Measurements from ENCODE around the gene TUBGCP6.

Gene TUBGCP6

GRCh38 chr22:50286275-50286674 is 41.5 kb upstream of the TUBGCP6 start:
- no peak for DNase-seq (ENCODE audit: extremely low spot score)
- ChIA-PET POLR2A (no interaction called here), CTCF (no interaction called here)
- TF ChIP-seq L3MBTL2 (conservative IDR thresholded peaks at IDR 0.05): no peak
- no peak for TF ChIP-seq PKNOX1 (IDR thresholded peaks at IDR 0.05)
- TF ChIP-seq LEF1 (IDR thresholded peaks at IDR 0.05; ENCODE audit: borderline replicate concordance): no peak
- TF ChIP-seq FOXA1 (IDR thresholded peaks at IDR 0.05): no peak
- no peak for TF ChIP-seq BHLHE40 (IDR thresholded peaks at IDR 0.05; ENCODE audit: borderline replicate concordance)
- no peak for TF ChIP-seq ZNF384 (IDR thresholded peaks at IDR 0.05)
- TF ChIP-seq CTBP1 (IDR thresholded peaks at IDR 0.05; ENCODE audit: borderline replicate concordance): no peak
- no peak for TF ChIP-seq NFRKB (IDR thresholded peaks at IDR 0.05)
- no peak for TF ChIP-seq TARDBP (IDR thresholded peaks at IDR 0.05)
- TF ChIP-seq SUZ12 (IDR thresholded peaks at IDR 0.05): no peak
- TF ChIP-seq SP1 (IDR thresholded peaks at IDR 0.05): no peak
- no peak for TF ChIP-seq FOXM1 (IDR thresholded peaks at IDR 0.05; ENCODE audit: borderline replicate concordance)
- TF ChIP-seq FOXK2 (IDR thresholded peaks at IDR 0.05): no peak

GRCh38 chr22:50285568-50286229 is 40.9 kb upstream of the TUBGCP6 start:
- TF ChIP-seq FOXK2 (IDR thresholded peaks at IDR 0.05) (no peak), L3MBTL2 (conservative IDR thresholded peaks at IDR 0.05) (no peak), SUZ12 (IDR thresholded peaks at IDR 0.05) (no peak), PKNOX1 (IDR thresholded peaks at IDR 0.05) (no peak), ELF4 (IDR thresholded peaks at IDR 0.05) (no peak), HDGF (IDR thresholded peaks at IDR 0.05; ENCODE audit: borderline replicate concordance) (no peak), NFRKB (IDR thresholded peaks at IDR 0.05) (no peak), FOXA1 (IDR thresholded peaks at IDR 0.05) (no peak), ZNF384 (IDR thresholded peaks at IDR 0.05) (no peak), ARNT (IDR thresholded peaks at IDR 0.05) (no peak), SP1 (IDR thresholded peaks at IDR 0.05) (no peak), FOXM1 (IDR thresholded peaks at IDR 0.05; ENCODE audit: borderline replicate concordance) (no peak), TARDBP (IDR thresholded peaks at IDR 0.05) (no peak), LEF1 (IDR thresholded peaks at IDR 0.05; ENCODE audit: borderline replicate concordance) (no peak), CTBP1 (IDR thresholded peaks at IDR 0.05; ENCODE audit: borderline replicate concordance) (no peak), BHLHE40 (IDR thresholded peaks at IDR 0.05; ENCODE audit: borderline replicate concordance) (no peak)
- POLR2A ChIA-PET: no interaction called here

GRCh38 chr22:50284479-50284878 is 39.7 kb upstream of the TUBGCP6 start:
- CTCF ChIA-PET: no interaction called here
- DNase-seq (ENCODE audit: extremely low spot score): no peak
- POLR2A ChIA-PET: no interaction called here
- TF ChIP-seq LEF1 (IDR thresholded peaks at IDR 0.05; ENCODE audit: borderline replicate concordance): no peak
- no peak for TF ChIP-seq ZNF384 (IDR thresholded peaks at IDR 0.05)
- no peak for TF ChIP-seq TARDBP (IDR thresholded peaks at IDR 0.05)
- TF ChIP-seq FOXK2 (IDR thresholded peaks at IDR 0.05): no peak
- no peak for TF ChIP-seq FOXA1 (IDR thresholded peaks at IDR 0.05)
- TF ChIP-seq L3MBTL2 (conservative IDR thresholded peaks at IDR 0.05): no peak
- TF ChIP-seq ARNT (IDR thresholded peaks at IDR 0.05): no peak
- TF ChIP-seq BHLHE40 (IDR thresholded peaks at IDR 0.05; ENCODE audit: borderline replicate concordance): no peak
- TF ChIP-seq SP1 (IDR thresholded peaks at IDR 0.05): no peak
- no peak for TF ChIP-seq HDGF (IDR thresholded peaks at IDR 0.05; ENCODE audit: borderline replicate concordance)
- no peak for TF ChIP-seq CTBP1 (IDR thresholded peaks at IDR 0.05; ENCODE audit: borderline replicate concordance)
- no peak for TF ChIP-seq SUZ12 (IDR thresholded peaks at IDR 0.05)
- TF ChIP-seq PKNOX1 (IDR thresholded peaks at IDR 0.05): no peak
- no peak for TF ChIP-seq FOXM1 (IDR thresholded peaks at IDR 0.05; ENCODE audit: borderline replicate concordance)
- TF ChIP-seq NFRKB (IDR thresholded peaks at IDR 0.05): no peak
- TF ChIP-seq ELF4 (IDR thresholded peaks at IDR 0.05): no peak

More at GRCh38 chr22:50285568-50286229, 40.9 kb upstream of the TUBGCP6 start:
- CTCF ChIA-PET: no interaction called here
- no peak for DNase-seq (ENCODE audit: extremely low spot score)

- DNase-seq (ENCODE audit: extremely low spot score): no peak
- CTCF ChIA-PET: no interaction called here
- POLR2A ChIA-PET: no interaction called here
- TF ChIP-seq SP1 (IDR thresholded peaks at IDR 0.05): no peak
- no peak for TF ChIP-seq ARNT (IDR thresholded peaks at IDR 0.05)
- no peak for TF ChIP-seq PKNOX1 (IDR thresholded peaks at IDR 0.05)
- no peak for TF ChIP-seq BHLHE40 (IDR thresholded peaks at IDR 0.05; ENCODE audit: borderline replicate concordance)
- TF ChIP-seq SUZ12 (IDR thresholded peaks at IDR 0.05): no peak
- TF ChIP-seq FOXA1 (IDR thresholded peaks at IDR 0.05): no peak
- TF ChIP-seq LEF1 (IDR thresholded peaks at IDR 0.05; ENCODE audit: borderline replicate concordance): no peak
- no peak for TF ChIP-seq ZNF384 (IDR thresholded peaks at IDR 0.05)
- no peak for TF ChIP-seq FOXM1 (IDR thresholded peaks at IDR 0.05; ENCODE audit: borderline replicate concordance)
- TF ChIP-seq NFRKB (IDR thresholded peaks at IDR 0.05): no peak
- no peak for TF ChIP-seq TARDBP (IDR thresholded peaks at IDR 0.05)
- no peak for TF ChIP-seq CTBP1 (IDR thresholded peaks at IDR 0.05; ENCODE audit: borderline replicate concordance)
Measured at GRCh38 chr22:50283821-50284220, 39.0 kb upstream of the TUBGCP6 start.

- no peak for DNase-seq (ENCODE audit: extremely low spot score)
- ChIA-PET POLR2A (no interaction called here), CTCF (no interaction called here)
- TF ChIP-seq TARDBP (IDR thresholded peaks at IDR 0.05): no peak
- TF ChIP-seq CTBP1 (IDR thresholded peaks at IDR 0.05; ENCODE audit: borderline replicate concordance): no peak
- TF ChIP-seq ELF4 (IDR thresholded peaks at IDR 0.05): no peak
Measured at GRCh38 chr22:50282361-50283155, 37.7 kb upstream of the TUBGCP6 start.
